B cell (primary cell): Measurements from ENCODE around the gene PSMB5. TPM values are rescaled to one million over a fixed set of nuclear protein-coding genes. Genes with fewer than 3 reads are reported as not detected.

ENCODE experiments used
- ATAC-seq: fragments of 200-7000 bp; cut with Tn5 transposase; one replicate; pipeline ENCODE4 v1.10.0; 2021; ENCODE audit warnings: low read depth, mild to moderate bottlenecking, moderate number of reproducible peaks, moderate library complexity
- CTCF ChIA-PET: fragments of 350-600 bp; sonication (Branson Sonifier 250); formaldehyde crosslinking; loops from one replicate; lab custom pipeline; 2021; ENCODE audit warnings: antibody characterized with exemption, inconsistent platforms; lab: Charles Lee
- POLR2A ChIA-PET: fragments of 350-600 bp; sonication (Branson Sonifier 250); formaldehyde crosslinking; loops from one replicate; lab custom pipeline; 2021; ENCODE audit warnings: antibody characterized with exemption; lab: Charles Lee
- DNase-seq: peaks from one replicate; pipeline ENCODE4 v3.0.0; 2013
- H2AFZ ChIP-seq: 2 replicates; pipeline ENCODE4 v1.6.1; 2012; ENCODE audit warnings: mild to moderate bottlenecking, low read depth, low read length; ENCODE audit not compliant: insufficient read depth, poor library complexity, severe bottlenecking
- H3K27ac ChIP-seq, 2 donors: 1 replicate in 1 of 2; 2 replicates in 1 of 2; pipeline ENCODE4 v1.5.1; 2012 to 2013; ENCODE audit warnings: low read length in 2 of 2, mild to moderate bottlenecking in 2 of 2, moderate library complexity in 1 of 2
- H3K27me3 ChIP-seq, 4 experiments: fragments of 200-600 bp in 1 of 4; sonication (generic) in 1 of 4; replicated peaks in 1 of 4; 1 replicate in 2 of 4; 2 replicates in 2 of 4; pipeline versions ENCODE4 v1.6.1 to v1.7.0; 2013 to 2016; ENCODE audit warnings: low read length in 3 of 4, mild to moderate bottlenecking in 2 of 4, mixed read lengths in 1 of 4, moderate library complexity in 1 of 4; ENCODE audit not compliant: insufficient read depth in 4 of 4, control insufficient read depth in 3 of 4; ENCODE audit errors: control extremely low read depth in 1 of 4
- H3K36me3 ChIP-seq, 2 experiments: replicated peaks in 1 of 2; 1 replicate in 1 of 2; 2 replicates in 1 of 2; pipeline versions ENCODE4 v1.6.1 to v1.7.1; 2013; ENCODE audit warnings: low read length in 1 of 2; ENCODE audit not compliant: insufficient read depth in 2 of 2, control insufficient read depth in 1 of 2; ENCODE audit errors: control extremely low read depth in 1 of 2, extremely low read depth in 1 of 2
- H3K4me1 ChIP-seq, 2 donors: fragments of 200-600 bp in 1 of 2; sonication (generic) in 1 of 2; 1 replicate in 1 of 2; 2 replicates in 1 of 2; pipeline versions ENCODE4 v1.5.1 to v1.6.1; 2013 to 2017; ENCODE audit warnings: low read length in 2 of 2; ENCODE audit not compliant: control insufficient read depth in 2 of 2, insufficient read depth in 2 of 2
- H3K4me2 ChIP-seq: replicated peaks from 2 replicates; pipeline ENCODE3; 2012; ENCODE audit warnings: mild to moderate bottlenecking, low read depth, low read length; ENCODE audit not compliant: poor library complexity, severe bottlenecking
- H3K4me3 ChIP-seq, 5 experiments: fragments of 200-600 bp in 1 of 5; sonication (generic) in 1 of 5; 1 replicate in 3 of 5; 2 replicates in 2 of 5; pipeline versions ENCODE4 v1.5.1 to v1.7.0; 2011 to 2016; ENCODE audit warnings: low read length in 4 of 5, mild to moderate bottlenecking in 4 of 5, low read depth in 2 of 5, control low read depth in 1 of 5, moderate library complexity in 1 of 5; ENCODE audit not compliant: insufficient read depth in 1 of 5; ENCODE audit errors: control extremely low read depth in 1 of 5, extremely low read depth in 1 of 5
- H3K79me2 ChIP-seq: fragments of 200-600 bp; sonication (generic); one replicate; pipeline ENCODE4 v1.6.0; 2016; ENCODE audit warnings: low read length; ENCODE audit not compliant: control insufficient read depth, insufficient read depth
- H3K9ac ChIP-seq: fragments of 200-600 bp; sonication (generic); 2 replicates; pipeline ENCODE4 v1.6.1; 2017; ENCODE audit warnings: mild to moderate bottlenecking, low read length, moderate library complexity
- H3K9me3 ChIP-seq, 3 donors: one replicate each; pipeline versions ENCODE4 v1.6.1 to v1.7.1; 2013; ENCODE audit warnings: low read length in 2 of 3; ENCODE audit not compliant: control insufficient read depth in 2 of 3, insufficient read depth in 1 of 3; ENCODE audit errors: control extremely low read depth in 1 of 3
- H4K20me1 ChIP-seq: 2 replicates; pipeline ENCODE4 v1.6.0; 2012; ENCODE audit warnings: mild to moderate bottlenecking, low read length; ENCODE audit not compliant: insufficient read depth, control insufficient read depth, poor library complexity, severe bottlenecking
- H3K27ac Mint-ChIP-seq: one replicate; pipeline ENCODE4 v1.8.0; 2021; ENCODE audit warnings: mixed read lengths
- H3K27me3 Mint-ChIP-seq: one replicate; pipeline ENCODE4 v1.8.0; 2021; ENCODE audit warnings: mixed read lengths
- H3K4me1 Mint-ChIP-seq: one replicate; pipeline ENCODE4 v1.8.0; 2021; ENCODE audit warnings: mixed read lengths
- H3K4me3 Mint-ChIP-seq: one replicate; pipeline ENCODE4 v1.8.0; 2021; ENCODE audit warnings: mixed read lengths
- H3K9me3 Mint-ChIP-seq: one replicate; pipeline ENCODE4 v1.8.0; 2022; ENCODE audit warnings: mixed read lengths; ENCODE audit not compliant: insufficient read depth
- EZH2 ChIP-seq: IDR thresholded peaks from 2 replicates; pipeline ENCODE4 v1.6.1; 2012; ENCODE audit warnings: borderline replicate concordance, low read depth, mild to moderate bottlenecking, moderate library complexity, low read length; ENCODE audit not compliant: insufficient read depth, poor library complexity, severe bottlenecking
- WGBS: methylation state at CpG from one replicate; pipeline ENCODE4 v1.1.5; 2013; ENCODE audit warnings: missing lambda C conversion rate; ENCODE audit not compliant: insufficient coverage; 5-methylcytosine and 5-hydroxymethylcytosine counted together
- intact Hi-C: fragments of 100-400 bp; cut with micrococcal nuclease; formaldehyde crosslinking; loops from one replicate; pipeline ENCODE4 v1.10.0; 2022
- polyA plus RNA-seq: library from polyadenylated mRNA; depleted of rRNA; stranded (reverse); fragments of >200 nt; gene quantifications from 2 replicates; pipeline ENCODE4 v1.2.3, GENCODE V29; 2012
- total RNA-seq, 2 donors: library from RNA; stranded (reverse); fragments of 120-200 nt in 1 of 2; gene quantifications; 1 replicate in 1 of 2; 2 replicates in 1 of 2; pipeline versions ENCODE4 v1.2.3 to v1.2.4, GENCODE V29; 2013 to 2022
- TF ChIP-seq, protein P1 (sequence below): fragments of 200-600 bp; IDR thresholded peaks from one replicate; pipeline ENCODE4 v1.8.0; 2022; ENCODE audit warnings: antibody characterized with exemption, mild to moderate bottlenecking

Gene PSMB5
- total and polyA plus RNA-seq, 2 donors (not counting 1 experiment from before 2014, with no cell fraction given) = 16.5 to 29.0 TPM

DNA sequence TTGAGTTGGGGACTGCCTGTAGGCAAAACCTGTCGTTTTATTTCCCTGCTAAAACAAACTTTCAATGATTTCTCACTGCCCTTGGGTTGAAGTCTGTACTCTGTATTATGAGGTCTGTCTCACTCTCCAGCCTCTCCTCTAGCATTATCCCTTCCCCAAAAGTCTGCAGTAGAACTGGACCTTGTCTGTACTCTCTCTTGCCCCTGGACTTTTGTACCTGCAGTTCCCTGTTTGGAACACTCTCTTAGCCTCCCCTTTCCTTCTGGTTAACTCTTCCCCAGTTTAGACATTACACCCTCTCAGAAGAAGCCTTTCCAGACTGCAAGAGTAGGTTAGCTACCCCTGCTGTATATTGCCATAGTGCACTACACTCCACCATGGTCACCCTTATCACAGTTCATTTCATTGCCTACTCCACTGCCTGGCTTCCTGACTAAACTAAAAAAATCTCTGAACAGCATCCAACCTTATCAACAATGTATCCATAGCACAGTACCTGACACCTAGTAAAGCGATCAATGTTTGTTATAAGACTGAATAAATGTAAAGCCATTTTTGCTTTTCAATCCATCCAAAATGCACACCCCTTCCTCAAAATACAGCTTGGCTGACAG, 48.7 kb downstream of the PSMB5 start:
- ChIA-PET POLR2A (interaction anchor here (0.8 to 1.3 kb wide), 4 partner anchors 21 to 72 kb away, joined by 3 to 13 read pairs (median 7); no protein-coding TSS in a partner anchor), CTCF (interaction anchor here (0.7 to 36.3 kb wide), 53 partner anchors 10 to 667 kb away, joined by 3 to 1134 read pairs (median 5); partner anchors contain the start of genes ACIN1, C14orf93, CDH24 and HAUS4)
- peaks cover 0 to 17% (median 7%) of the 10 kb centered on the region in 4 experiments for H3K27me3 ChIP-seq
- H3K4me2 ChIP-seq = no peak overlapping the region
- no CpG with 5 or more reads among the region's 2 CpGs for WGBS
- peaks cover 0 to 5% (median 0%) of the 10 kb centered on the region in 3 donors for H3K9me3 ChIP-seq
- DNase-seq = no peak
- Mint-ChIP-seq H3K4me1 (peaks cover under 1% of the 10 kb centered on the region), H3K4me3 (no peak overlapping the region), H3K27ac (no peak overlapping the region), H3K9me3 (no peaks in the 10 kb centered on the region), H3K27me3 (no peaks in the 10 kb centered on the region)
- peaks cover 0 to 16% of the 10 kb centered on the region in 2 experiments for H3K36me3 ChIP-seq
- H3K27ac ChIP-seq = no peak overlapping the region
- ATAC-seq = no peak
- H3K9ac ChIP-seq = no peak overlapping the region
- H3K4me3 ChIP-seq = no peak overlapping the region
- intact Hi-C loops = loop anchor here (1.0 to 10.0 kb wide), 3 partner anchors 21 to 671 kb away; no protein-coding TSS in a partner anchor
- no peaks in the 10 kb centered on the region for H4K20me1 ChIP-seq
- TF ChIP-seq, protein P1, sequence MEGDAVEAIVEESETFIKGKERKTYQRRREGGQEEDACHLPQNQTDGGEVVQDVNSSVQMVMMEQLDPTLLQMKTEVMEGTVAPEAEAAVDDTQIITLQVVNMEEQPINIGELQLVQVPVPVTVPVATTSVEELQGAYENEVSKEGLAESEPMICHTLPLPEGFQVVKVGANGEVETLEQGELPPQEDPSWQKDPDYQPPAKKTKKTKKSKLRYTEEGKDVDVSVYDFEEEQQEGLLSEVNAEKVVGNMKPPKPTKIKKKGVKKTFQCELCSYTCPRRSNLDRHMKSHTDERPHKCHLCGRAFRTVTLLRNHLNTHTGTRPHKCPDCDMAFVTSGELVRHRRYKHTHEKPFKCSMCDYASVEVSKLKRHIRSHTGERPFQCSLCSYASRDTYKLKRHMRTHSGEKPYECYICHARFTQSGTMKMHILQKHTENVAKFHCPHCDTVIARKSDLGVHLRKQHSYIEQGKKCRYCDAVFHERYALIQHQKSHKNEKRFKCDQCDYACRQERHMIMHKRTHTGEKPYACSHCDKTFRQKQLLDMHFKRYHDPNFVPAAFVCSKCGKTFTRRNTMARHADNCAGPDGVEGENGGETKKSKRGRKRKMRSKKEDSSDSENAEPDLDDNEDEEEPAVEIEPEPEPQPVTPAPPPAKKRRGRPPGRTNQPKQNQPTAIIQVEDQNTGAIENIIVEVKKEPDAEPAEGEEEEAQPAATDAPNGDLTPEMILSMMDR = no peak
- no peak for TF ChIP-seq EZH2
- H3K79me2 ChIP-seq = no peaks in the 10 kb centered on the region
- H3K4me1 ChIP-seq = peaks cover 18 to 24% of the 10 kb centered on the region in 2 donors
- no peak overlapping the region for H2AFZ ChIP-seq
